B cell (primary cell): Measurements from ENCODE around the gene GBP7.

Source experiments
- CTCF ChIP-seq: fragments of 200-600 bp; IDR thresholded peaks from one replicate; pipeline ENCODE4 v1.8.0; 2022; ENCODE audit warnings: antibody characterized with exemption, mild to moderate bottlenecking
- EZH2 ChIP-seq: IDR thresholded peaks from 2 replicates; pipeline ENCODE4 v1.6.1; 2012; ENCODE audit warnings: borderline replicate concordance, low read depth, mild to moderate bottlenecking, moderate library complexity, low read length; ENCODE audit not compliant: insufficient read depth, poor library complexity, severe bottlenecking

DNA sequence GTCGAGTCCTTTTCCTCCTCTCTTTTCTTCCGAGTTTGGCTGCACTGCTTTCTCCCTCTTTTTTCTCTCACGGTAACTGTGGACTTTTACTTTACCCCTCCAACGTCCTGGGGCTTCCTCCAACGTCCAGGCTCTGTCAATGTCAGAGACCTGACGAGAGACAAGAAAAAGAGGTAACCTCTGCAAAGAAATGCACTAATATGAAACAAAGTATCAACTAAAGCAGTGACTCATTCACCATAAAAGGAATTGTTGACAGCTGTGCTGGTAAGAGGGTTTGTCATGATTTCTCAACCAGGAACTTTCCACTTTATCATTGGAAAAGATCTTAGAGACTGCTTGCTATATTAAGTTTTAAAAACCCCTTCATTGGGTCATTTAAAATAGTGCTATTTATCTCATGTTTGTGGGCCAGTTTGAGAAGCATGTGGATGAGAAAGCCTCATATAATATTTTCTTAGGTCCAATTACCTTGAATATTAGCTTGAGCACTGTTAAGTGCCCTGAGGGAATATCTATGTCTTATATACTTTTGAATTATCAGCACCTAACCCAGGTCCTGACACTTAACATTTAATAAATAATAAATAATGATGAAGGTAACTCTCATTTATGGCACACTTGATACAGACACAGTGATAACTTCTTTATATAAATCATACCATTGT is 49.8 kb downstream of the GBP7 start, which contains the start of gene GBP2:
- no peak for TF ChIP-seq CTCF
- no peak for TF ChIP-seq EZH2
